Pons (tissue), 1 donor: Measurements from ENCODE around the gene SLC25A23.

ENCODE experiments used
- DNase-seq: peaks from one replicate; pipeline ENCODE4 v3.0.0-alpha.2; 2016; ENCODE audit warnings: low spot score

The SLC25A23 gene

GRCh38 chr19:6424939-6425731 lies 34.5 kb downstream of the SLC25A23 start:
- DNase-seq, result peak; percentile 100

GRCh38 chr19:6424195-6424938 lies 35.2 kb downstream of the SLC25A23 start, which contains the start of gene KHSRP:
TSS of gene KHSRP (minus strand) at chr19:6424811. CDS start at chr19:6424701, 110 bp downstream.
- DNase-seq, result no peak

- DNase-seq, result peak; percentile 24
Observed at GRCh38 chr19:6423499-6424194, 35.9 kb downstream of the SLC25A23 start.

GRCh38 chr19:6421075-6422014 lies 38.2 kb downstream of the SLC25A23 start:
- no peak for DNase-seq

- no peak for DNase-seq
Observed at GRCh38 chr19:6418562-6418932, 41.0 kb downstream of the SLC25A23 start.

- DNase-seq, result peak; percentile 40
Observed at GRCh38 chr19:6417713-6418561, 41.7 kb downstream of the SLC25A23 start.

- no peak for DNase-seq
Observed at GRCh38 chr19:6416658-6417405, 42.8 kb downstream of the SLC25A23 start.

- DNase-seq, result no peak
Observed at GRCh38 chr19:6415591-6416190, 43.9 kb downstream of the SLC25A23 start.

GRCh38 chr19:6414793-6415590 lies 44.6 kb downstream of the SLC25A23 start:
- DNase-seq, result no peak

GRCh38 chr19:6413721-6414643 lies 45.6 kb downstream of the SLC25A23 start:
- DNase-seq, result no peak

- no peak for DNase-seq
Observed at GRCh38 chr19:6413291-6413690, 46.3 kb downstream of the SLC25A23 start.

GRCh38 chr19:6412447-6413091 lies 47.0 kb downstream of the SLC25A23 start:
- DNase-seq, result no peak

- DNase-seq, result no peak
Observed at GRCh38 chr19:6412061-6412446, 47.5 kb downstream of the SLC25A23 start.

GRCh38 chr19:6409346-6409745 lies 50.2 kb downstream of the SLC25A23 start:
- no peak for DNase-seq

- no peak for DNase-seq
Observed at GRCh38 chr19:6406401-6406800, 53.2 kb downstream of the SLC25A23 start.

GRCh38 chr19:6402837-6403608 lies 56.6 kb downstream of the SLC25A23 start:
- DNase-seq, result peak; percentile 71
